ENCODE measurements around the gene RNF5.
"Not testable (repeated sequence)": the region's sequence is repeated elsewhere in the genome, so short reads cannot be mapped to it uniquely, and the experiment has no call there.

RNF5 gene

DNA sequence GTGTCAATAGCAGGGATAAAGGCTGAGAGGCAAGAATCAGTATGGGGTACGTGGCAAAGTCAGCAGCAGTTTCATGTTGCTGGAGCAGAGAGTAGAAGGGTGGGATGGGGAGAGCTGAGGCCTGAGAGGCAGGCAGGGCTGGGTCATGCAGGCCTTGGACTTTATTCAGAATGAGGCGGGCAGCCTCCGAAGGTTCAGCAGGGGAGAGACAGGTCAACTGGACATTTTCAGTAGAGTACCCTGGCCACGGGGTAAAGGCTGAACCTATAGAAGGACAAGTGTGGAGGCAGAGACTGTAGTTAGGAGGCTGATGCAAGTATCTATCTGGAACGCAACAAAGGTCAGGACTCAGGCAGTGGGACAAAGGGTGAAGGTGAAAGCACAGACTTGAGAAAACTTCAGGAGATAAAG is 32.0 kb downstream of the RNF5 start:
- no peak for DNase-seq (ENCODE audit: low spot score)

- not testable (repeated sequence) for DNase-seq (ENCODE audit: low spot score)
Observed at GRCh38 chr6:32211432-32211831, 33.2 kb downstream of the RNF5 start.

GRCh38 chr6:32212076-32212760 is 34.0 kb downstream of the RNF5 start:
- no peak for DNase-seq (ENCODE audit: low spot score)

DNA sequence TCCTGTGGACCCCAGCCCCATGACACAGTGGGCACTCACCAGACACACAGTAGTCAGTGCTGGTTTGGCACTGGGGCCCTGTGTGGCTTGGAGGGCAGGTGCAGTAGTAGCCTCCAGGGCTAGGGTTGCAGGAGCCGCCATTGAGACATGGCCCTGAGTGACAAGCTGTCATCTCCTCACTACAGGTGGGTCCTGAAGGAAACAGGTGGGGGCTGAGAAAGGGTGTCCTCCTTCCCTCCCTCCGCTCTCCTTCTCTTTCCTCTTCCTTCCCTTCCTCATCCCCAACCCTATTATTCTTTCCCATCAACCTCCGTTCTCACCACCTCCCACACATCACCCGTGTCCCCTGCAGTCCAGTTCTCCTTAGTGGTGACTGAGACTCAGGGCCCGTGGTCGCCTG is 35.4 kb downstream of the RNF5 start:
- no peak for DNase-seq (ENCODE audit: low spot score)

GRCh38 chr6:32214126-32214525 is 35.9 kb downstream of the RNF5 start:
- no peak for DNase-seq (ENCODE audit: low spot score)

DNA sequence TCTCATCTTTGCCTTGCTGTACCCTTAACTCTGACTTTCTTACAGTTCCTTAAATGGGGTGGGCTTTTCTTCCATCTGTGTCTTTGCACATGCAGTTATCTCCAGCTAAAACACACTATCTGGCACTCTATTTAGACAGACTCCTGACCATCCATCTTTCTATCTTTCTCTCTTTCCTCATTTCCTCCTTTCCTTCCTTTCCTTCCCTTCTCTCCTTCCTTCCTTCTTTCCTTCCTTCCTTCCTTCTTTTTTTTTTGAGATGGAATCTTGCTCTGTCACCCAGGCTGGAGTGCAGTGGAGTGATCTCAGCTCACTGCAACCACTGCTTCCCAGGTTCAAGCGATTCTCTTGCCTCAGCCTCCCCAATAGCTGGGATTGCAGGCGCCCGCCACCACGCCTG is 37.4 kb downstream of the RNF5 start:
- no peak for DNase-seq (ENCODE audit: low spot score)

DNA sequence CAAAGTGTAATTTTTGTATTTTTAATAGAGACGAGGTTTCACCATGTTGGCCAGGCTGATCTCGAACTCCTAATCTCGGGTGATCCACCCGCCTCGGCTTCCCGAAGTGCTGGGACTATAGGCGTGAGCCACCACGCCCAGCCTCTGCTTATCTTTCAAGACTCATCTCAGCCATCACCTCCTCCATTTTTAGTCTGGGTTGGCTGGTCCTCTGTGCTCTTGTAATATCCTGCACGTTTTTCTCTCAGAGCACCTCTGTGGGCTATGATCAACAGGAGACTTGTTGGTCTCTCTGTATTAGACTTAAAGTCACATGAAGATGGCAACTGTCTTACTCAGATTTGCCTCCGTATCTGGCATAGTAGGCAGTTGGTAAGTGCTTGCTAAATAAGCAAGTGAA is 38.1 kb downstream of the RNF5 start:
- DNase-seq (ENCODE audit: low spot score), result no peak

DNA sequence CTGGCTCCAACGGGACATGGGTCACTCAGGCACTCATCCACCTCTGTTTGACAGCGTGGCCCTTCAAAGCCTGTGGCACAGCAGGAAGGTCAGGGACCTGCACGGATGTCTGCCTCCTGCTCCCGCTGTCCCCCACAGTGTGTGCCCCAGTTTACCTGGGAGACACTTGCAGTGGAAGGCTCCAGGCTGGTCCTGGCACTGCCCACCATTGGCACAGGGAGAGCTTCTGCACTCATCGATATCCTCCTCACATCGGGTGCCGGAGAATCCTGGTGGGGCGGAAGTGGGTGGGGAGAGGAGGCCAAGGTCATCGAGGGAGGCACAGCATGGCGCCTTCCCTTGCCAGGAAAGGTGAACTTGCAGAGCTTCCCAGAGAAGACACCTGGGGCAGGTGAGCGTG is 38.8 kb downstream of the RNF5 start:
- no peak for DNase-seq (ENCODE audit: low spot score)

DNA sequence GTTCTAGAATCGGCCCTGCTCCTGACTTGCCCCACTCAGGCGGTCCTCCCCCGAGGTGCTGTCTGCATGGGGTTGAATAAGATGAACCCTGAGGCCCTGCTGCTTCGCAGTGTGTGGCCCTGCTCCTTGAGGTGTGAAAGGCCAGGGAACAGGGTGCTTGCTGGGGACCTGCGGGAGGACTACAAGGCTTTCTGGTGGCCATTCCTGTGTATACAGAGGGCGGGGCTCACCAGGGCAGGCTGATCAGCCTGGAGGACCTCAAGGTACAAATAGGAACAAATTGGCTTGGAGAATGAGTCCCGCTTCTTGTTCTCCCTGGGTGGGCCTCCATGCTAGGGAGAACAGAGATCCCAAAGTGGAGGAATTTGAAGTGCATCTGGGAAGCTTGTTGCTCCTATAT is 40.0 kb downstream of the RNF5 start:
- DNase-seq (ENCODE audit: low spot score), result no peak

DNA sequence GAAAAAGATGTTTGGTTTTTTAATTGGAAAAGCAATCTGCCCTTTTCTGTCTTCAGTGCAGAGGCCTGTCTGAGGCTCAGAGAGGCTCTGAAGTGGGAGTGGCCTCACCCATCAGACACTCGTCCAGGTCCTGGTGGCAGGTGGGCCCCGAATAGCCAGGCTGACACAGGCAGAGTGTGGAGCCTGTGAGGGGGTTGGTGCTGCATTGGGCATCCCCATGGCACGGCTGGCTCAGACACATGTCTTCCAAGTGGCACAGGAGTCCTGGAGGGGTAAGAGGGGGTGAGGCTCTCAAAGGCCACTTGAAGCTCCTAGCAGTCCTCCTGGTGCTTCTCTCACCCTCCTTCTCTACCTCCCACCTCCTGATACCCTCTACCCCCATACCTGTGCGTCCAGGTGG is 41.8 kb downstream of the RNF5 start:
- DNase-seq (ENCODE audit: low spot score), result no peak

DNA sequence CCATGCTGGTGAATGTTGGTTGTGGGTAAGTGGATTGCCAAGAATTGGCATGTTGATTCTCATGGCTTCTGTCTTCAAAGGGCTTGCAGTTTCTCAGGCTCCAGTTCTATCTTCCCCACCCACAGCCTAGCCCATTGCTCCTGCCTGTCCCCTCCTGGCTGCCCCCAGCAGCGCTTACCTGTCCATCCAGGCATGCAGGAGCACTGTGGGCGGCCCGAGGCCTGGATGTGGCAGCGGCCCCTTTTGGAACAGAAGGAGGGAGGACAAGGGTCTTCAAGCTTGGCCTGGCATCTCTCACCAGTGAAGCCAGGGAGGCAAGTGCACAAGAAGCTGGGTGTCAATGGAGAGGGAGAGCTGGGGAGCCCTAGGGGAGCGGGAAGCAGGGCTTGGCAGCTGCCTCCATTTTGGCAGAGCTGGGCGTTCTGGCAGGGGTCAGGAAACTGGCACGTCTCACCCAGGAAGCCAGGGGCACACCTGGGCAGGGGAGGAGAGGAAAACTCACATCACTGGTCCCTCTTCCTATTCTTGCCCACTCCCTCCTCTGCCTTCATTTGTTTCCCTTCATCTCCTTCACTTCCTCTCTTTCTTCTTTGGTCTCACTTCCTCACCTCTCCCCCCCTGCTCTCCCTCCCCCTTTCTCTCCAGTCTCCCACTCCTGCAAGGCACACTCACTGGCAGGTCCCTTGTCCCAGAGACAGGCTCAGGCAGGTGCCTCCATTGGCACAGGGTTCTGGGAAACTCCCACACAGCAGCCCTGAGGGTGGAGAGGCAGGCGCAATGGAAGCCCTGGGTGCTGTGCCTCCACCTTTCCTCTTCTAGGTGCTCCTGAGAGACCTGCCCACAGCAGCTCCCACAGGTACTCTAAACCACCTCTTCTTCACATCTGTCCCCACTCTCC is 44.4 kb downstream of the RNF5 start:
- no peak for DNase-seq (ENCODE audit: low spot score)

DNA sequence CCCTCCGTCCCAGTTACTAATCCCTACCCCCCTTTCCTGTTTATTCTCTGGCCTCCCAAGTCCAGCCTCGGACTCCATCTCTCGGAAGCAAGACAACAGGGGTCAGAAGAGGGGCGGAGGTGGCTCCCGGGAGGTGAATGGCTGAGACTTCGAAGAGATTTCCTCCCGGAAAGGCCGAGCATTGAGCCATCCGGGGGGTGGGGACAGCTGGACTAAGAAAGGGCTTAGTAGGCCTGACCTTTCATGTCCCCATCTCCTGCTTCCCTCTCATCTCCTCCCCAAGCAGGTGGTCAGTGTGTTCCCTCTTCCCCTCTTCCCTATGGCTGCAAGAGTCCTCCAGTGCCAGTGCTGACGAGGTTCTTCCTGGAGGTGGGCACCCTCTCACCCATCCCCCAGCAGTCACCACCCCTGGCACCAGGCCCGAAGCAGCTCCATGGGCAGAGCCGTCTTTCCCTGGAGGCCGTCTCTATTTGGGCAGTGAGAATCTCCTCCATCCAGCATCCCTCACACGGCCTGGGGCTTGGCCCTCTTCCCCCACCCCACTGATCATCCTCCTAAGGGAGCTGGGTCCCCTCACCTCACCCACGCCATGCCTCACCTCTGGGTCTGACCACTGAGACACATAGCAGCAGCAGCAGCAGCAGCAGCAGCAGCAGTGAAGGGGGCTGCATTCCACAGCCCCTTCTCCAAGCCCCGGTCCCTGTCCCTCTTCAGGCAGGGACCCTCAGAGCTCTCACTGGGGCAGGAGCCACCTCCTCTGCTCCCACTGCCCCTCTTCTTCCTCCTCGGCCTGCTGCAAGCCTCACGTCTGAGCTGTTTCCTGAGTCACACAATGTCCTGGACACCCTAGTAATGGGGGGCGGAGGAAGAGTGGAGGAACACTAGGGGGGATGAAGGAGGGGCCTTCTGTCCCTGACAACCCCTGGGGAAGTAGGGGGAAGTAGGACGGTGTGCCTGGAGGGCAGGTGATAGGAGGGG is 45.3 kb downstream of the RNF5 start, which contains the start of gene NOTCH4:
Gene NOTCH4 (minus strand): TSS at position 810 of the 978 bp plus-strand sequence. CDS start 139 bp downstream, at position 671.
- DNase-seq (ENCODE audit: low spot score), result no peak

- no peak for DNase-seq (ENCODE audit: low spot score)
Observed at GRCh38 chr6:32224696-32225095, 46.5 kb downstream of the RNF5 start.

- no peak for DNase-seq (ENCODE audit: low spot score)
Observed at GRCh38 chr6:32226434-32226833, 48.2 kb downstream of the RNF5 start.

Measured in ecto neural progenitor cell (in vitro differentiated cells).